ENCODE data around the gene AQP6. TPM values are rescaled to one million over a fixed set of nuclear protein-coding genes. Genes with fewer than 3 reads are reported as not detected.
"Not testable (repeated sequence)": the region's sequence is repeated elsewhere in the genome, so short reads cannot be mapped to it uniquely, and the experiment has no call there.

AQP6 gene
- total and polyA plus RNA-seq, 2 experiments from 2014 or later, result not detected

DNA sequence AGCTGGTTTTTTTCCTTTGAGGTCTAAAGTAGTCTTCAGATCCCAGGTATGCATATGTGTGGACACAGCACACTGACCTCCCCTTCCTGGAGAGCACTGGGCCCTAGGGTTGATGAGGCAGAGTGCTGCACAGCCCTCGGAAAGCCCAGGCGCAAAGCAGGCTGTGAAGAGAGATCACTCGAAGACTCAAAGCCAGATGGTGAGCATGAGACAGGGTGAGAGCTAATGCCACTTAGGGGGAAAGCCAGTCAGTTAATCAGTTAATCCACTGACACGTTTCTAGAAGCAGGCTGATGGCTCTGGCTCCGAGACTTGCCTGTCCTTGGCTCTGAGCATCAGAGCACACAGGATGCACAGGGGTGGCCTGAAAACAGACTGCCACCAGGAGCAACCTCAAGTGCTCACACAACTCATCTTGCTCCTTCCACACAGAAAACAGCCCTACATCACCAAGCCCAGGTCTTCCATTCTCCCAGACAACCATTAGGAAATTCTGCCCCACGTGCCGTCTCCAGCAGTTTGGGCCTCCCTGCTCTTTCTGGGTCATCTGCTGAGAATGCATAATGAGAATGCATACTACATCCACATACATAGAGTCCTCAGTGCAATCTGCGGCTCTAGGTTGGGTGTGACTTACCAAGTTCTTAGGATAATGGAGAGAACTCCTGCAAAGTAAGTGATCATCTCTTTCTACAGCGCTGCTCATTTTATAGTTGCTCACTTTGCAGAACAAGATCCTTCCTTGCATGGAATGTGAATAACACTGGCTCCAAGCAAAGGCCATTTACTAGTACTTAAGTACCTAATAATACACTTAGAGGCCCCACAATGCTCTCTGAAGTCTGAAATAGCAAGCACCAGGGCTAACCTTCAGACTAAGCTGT lies 12.0 kb downstream of the AQP6 start:
- H3K4me2 ChIP-seq (ENCODE audit: unreplicated experiment), result peak overlapping the region; percentile 47
- H3K4me1 ChIP-seq (ENCODE audit: insufficient read depth), result peaks cover 25% of the 10 kb centered on the region
- no peaks in the 10 kb centered on the region for H3K9me3 ChIP-seq (ENCODE audit: low read depth)
- H4K20me1 ChIP-seq (ENCODE audit: insufficient read depth), result no peaks in the 10 kb centered on the region
- H3K4me3 ChIP-seq, result peak overlapping the region; percentile 30; the same call in 1 of the 2 replicates
- H3K36me3 ChIP-seq (ENCODE audit: low read depth), result peaks cover 9% of the 10 kb centered on the region; the same call in 1 of the 2 replicates
- DNase-seq, result no peak
- peaks cover 39% of the 10 kb centered on the region for H3F3A ChIP-seq (ENCODE audit: insufficient read depth)
- H3K79me2 ChIP-seq (ENCODE audit: insufficient read depth), result no peaks in the 10 kb centered on the region
- TF ChIP-seq EZH2phosphoT487 (IDR thresholded peaks at IDR 0.05; ENCODE audit: insufficient read depth, low read depth) (no peak), EZH2 (IDR thresholded peaks at IDR 0.05; ENCODE audit: insufficient read depth, poor library complexity, severe bottlenecking) (no peak)
- H3K27me3 ChIP-seq (replicated peaks; ENCODE audit: insufficient read depth), result no peaks in the 10 kb centered on the region
- WGBS, 2 experiments (ENCODE audit: low coverage in 1 of 2, low lambda C conversion rate in 2 of 2, missing lambda C conversion rate in 2 of 2), result 81 to 88% methylated on average over 9 of the region's 9 CpGs
- H3K27ac ChIP-seq, result peak overlapping the region; percentile 23; the same call in 1 of the 2 replicates
- H3K9ac ChIP-seq, result no peak overlapping the region
- no peaks in the 10 kb centered on the region for H3K9me2 ChIP-seq (ENCODE audit: insufficient read depth)
- peak overlapping the region; percentile 57 for H2AFZ ChIP-seq
- in situ Hi-C loops (cut with MboI), result no loop called here

DNA sequence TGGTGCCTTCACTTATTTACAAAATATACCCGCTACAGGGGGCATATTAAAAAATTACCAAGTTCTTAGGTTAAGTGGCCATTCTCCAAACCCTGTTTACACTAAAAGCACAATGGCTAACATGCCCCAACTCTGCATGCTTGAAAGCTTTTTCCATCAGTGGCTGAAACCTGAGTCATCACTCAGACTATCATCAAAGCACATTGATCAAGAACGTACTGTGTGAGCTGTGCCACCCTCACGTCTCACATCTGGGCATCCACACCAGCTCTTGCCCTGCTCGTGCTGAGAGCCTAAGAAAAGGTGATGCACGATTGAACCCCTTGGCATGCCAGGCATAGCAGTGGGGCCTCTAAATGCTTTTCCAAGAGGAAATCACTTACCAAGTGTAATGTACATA lies 13.2 kb downstream of the AQP6 start:
- peak; percentile 28 for DNase-seq
- peaks cover 25% of the 10 kb centered on the region for H3K4me1 ChIP-seq (ENCODE audit: insufficient read depth)
- peaks cover 9% of the 10 kb centered on the region; the same call in 1 of the 2 replicates for H3K36me3 ChIP-seq (ENCODE audit: low read depth)

DNA sequence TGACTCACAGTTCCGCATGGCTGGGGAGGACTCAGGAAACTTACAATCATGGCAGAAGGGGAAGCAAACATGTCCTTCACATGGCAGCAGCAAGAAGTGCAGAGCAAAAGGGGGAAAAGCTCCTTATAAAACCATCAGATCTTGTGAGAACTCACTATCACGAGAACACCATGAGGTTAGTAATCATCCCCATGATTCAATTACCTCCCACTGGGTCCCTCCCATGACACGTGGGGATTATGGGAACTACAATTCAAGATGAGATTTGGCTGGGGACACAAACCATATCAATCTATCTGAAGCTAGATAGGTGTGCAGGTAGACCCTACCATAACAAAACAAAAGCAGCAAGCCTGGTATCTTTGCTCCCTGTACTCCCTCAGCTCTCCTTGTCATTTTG lies 13.7 kb downstream of the AQP6 start:
- H3K27ac ChIP-seq; H3K9ac ChIP-seq; H3K9me2 ChIP-seq (ENCODE audit: insufficient read depth); H3K4me3 ChIP-seq; H3K79me2 ChIP-seq (ENCODE audit: insufficient read depth); H3K36me3 ChIP-seq (ENCODE audit: low read depth); H4K20me1 ChIP-seq (ENCODE audit: insufficient read depth); H2AFZ ChIP-seq; H3K9me3 ChIP-seq (ENCODE audit: low read depth); DNase-seq; in situ Hi-C loops (cut with MboI); H3K27me3 ChIP-seq (replicated peaks; ENCODE audit: insufficient read depth); H3K4me2 ChIP-seq (ENCODE audit: unreplicated experiment): not testable (repeated sequence)
- 76 to 82% methylated on average over 3 of the region's 3 CpGs for WGBS, 2 experiments (ENCODE audit: low coverage in 1 of 2, low lambda C conversion rate in 2 of 2, missing lambda C conversion rate in 2 of 2)
- H3F3A ChIP-seq (ENCODE audit: insufficient read depth), result peaks cover 39% of the 10 kb centered on the region
- peaks cover 25% of the 10 kb centered on the region for H3K4me1 ChIP-seq (ENCODE audit: insufficient read depth)

More for the DNA sequence above, 13.2 kb downstream of the AQP6 start:
- no peaks in the 10 kb centered on the region for H3K9me2 ChIP-seq (ENCODE audit: insufficient read depth)
- WGBS, 2 experiments (ENCODE audit: low coverage in 1 of 2, low lambda C conversion rate in 2 of 2, missing lambda C conversion rate in 2 of 2), result 74 to 79% methylated on average over 5 of the region's 5 CpGs
- H3K9ac ChIP-seq, result no peak overlapping the region
- no peak overlapping the region for H3K27ac ChIP-seq
- H3K79me2 ChIP-seq (ENCODE audit: insufficient read depth), result no peaks in the 10 kb centered on the region
- no peaks in the 10 kb centered on the region for H4K20me1 ChIP-seq (ENCODE audit: insufficient read depth)
- no peaks in the 10 kb centered on the region for H3K9me3 ChIP-seq (ENCODE audit: low read depth)
- H3F3A ChIP-seq (ENCODE audit: insufficient read depth), result peaks cover 39% of the 10 kb centered on the region
- H3K4me2 ChIP-seq (ENCODE audit: unreplicated experiment), result no peak overlapping the region
- TF ChIP-seq EZH2phosphoT487 (IDR thresholded peaks at IDR 0.05; ENCODE audit: insufficient read depth, low read depth) (no peak), EZH2 (IDR thresholded peaks at IDR 0.05; ENCODE audit: insufficient read depth, poor library complexity, severe bottlenecking) (no peak)
- in situ Hi-C loops (cut with MboI), result no loop called here
- no peaks in the 10 kb centered on the region for H3K27me3 ChIP-seq (replicated peaks; ENCODE audit: insufficient read depth)
- no peak overlapping the region for H3K4me3 ChIP-seq
- no peak overlapping the region for H2AFZ ChIP-seq

DNA sequence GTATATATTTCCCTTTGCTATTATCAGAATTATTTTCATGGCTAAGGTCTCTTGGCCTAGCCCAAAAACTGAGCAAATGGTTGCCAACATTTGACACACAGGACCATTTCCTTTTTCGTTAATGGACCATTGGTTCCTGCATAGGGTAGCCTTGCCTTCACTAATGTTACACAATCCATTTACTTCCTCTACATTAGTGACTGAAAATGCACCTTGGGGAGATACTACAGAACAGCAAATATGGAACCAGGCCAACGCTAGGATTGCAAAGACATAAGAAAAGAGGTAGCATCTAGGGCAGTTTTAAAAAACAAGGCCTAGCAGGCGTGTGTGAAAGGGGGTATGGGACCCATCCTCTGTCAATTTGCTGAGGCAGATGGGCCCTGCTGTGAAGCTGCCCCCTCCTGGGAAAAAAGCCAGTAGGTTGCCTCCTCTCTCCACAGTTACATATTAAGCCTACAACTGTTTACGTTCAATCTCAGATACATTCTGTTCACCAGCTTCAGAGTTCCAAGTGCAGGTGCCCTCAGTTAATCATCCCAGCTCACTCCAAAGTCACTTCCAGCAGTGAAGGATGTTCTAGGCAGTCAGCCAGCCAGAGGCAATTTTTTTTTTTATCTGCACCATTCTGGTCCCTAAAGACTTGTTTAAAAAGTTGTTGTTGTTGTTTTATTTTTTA lies 15.0 kb downstream of the AQP6 start:
- Histone ChIP-seq H3K4me1 (ENCODE audit: insufficient read depth) (peaks cover 17% of the 10 kb centered on the region), H3K79me2 (ENCODE audit: insufficient read depth) (no peaks in the 10 kb centered on the region), H2AFZ (no peak overlapping the region), H3K27me3 (replicated peaks; ENCODE audit: insufficient read depth) (no peaks in the 10 kb centered on the region), H3K9ac (no peak overlapping the region), H3K9me2 (ENCODE audit: insufficient read depth) (no peaks in the 10 kb centered on the region), H3K9me3 (ENCODE audit: low read depth) (no peaks in the 10 kb centered on the region), H3F3A (ENCODE audit: insufficient read depth) (peaks cover 30% of the 10 kb centered on the region), H3K27ac (no peak overlapping the region), H3K4me3 (no peak overlapping the region), H4K20me1 (ENCODE audit: insufficient read depth) (no peaks in the 10 kb centered on the region), H3K4me2 (ENCODE audit: unreplicated experiment) (no peak overlapping the region), H3K36me3 (ENCODE audit: low read depth) (peaks cover 16% of the 10 kb centered on the region)
- in situ Hi-C loops (cut with MboI), result no loop called here
- 89 to 92% methylated on average over 4 of the region's 4 CpGs for WGBS, 2 experiments (ENCODE audit: low coverage in 1 of 2, low lambda C conversion rate in 2 of 2, missing lambda C conversion rate in 2 of 2)
- DNase-seq, result no peak
- TF ChIP-seq EZH2 (IDR thresholded peaks at IDR 0.05; ENCODE audit: insufficient read depth, poor library complexity, severe bottlenecking), result no peak
- TF ChIP-seq EZH2phosphoT487 (IDR thresholded peaks at IDR 0.05; ENCODE audit: insufficient read depth, low read depth), result no peak

DNA sequence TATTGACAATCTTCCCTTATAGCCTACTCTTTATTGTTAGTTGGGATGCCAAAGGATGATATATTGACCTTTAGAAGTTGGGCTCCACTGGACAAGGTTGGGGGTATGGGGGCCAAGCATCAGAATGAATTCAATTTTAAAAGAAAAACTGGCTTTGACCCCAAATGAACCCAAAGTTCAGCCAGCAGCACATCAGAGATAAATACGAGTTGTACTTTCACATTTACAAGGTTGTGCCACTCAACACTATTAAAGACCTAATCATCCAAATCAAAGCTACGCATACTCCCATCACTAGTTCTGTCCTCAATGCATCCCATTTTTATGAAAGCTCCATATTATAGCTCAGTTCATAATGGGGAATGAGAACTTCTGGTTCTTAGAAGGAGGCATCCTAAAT lies 16.7 kb downstream of the AQP6 start:
- WGBS, 2 experiments (ENCODE audit: low coverage in 1 of 2, low lambda C conversion rate in 2 of 2, missing lambda C conversion rate in 2 of 2), result 89 to 91% methylated on average over 2 of the region's 2 CpGs
- DNase-seq; H3K4me2 ChIP-seq (ENCODE audit: unreplicated experiment); H3K9me2 ChIP-seq (ENCODE audit: insufficient read depth); H3K4me3 ChIP-seq; H3K9me3 ChIP-seq (ENCODE audit: low read depth); H2AFZ ChIP-seq; H3K9ac ChIP-seq; H4K20me1 ChIP-seq (ENCODE audit: insufficient read depth); H3K4me1 ChIP-seq (ENCODE audit: insufficient read depth); H3K27me3 ChIP-seq (replicated peaks; ENCODE audit: insufficient read depth); H3K79me2 ChIP-seq (ENCODE audit: insufficient read depth); in situ Hi-C loops (cut with MboI); H3K27ac ChIP-seq: not testable (repeated sequence)
- Histone ChIP-seq H3F3A (ENCODE audit: insufficient read depth) (peaks cover 16% of the 10 kb centered on the region), H3K36me3 (ENCODE audit: low read depth) (peaks cover 19% of the 10 kb centered on the region)

All from GM23248 (cell line).